Bronchial smooth muscle cell (primary cell): Measurements from ENCODE around the gene KRTAP6-1. TPM values are rescaled to one million over a fixed set of nuclear protein-coding genes. Genes with fewer than 3 reads are reported as not detected.

Experiments
- total RNA-seq: library from RNA; depleted of rRNA; stranded (reverse); fragments of >200 nt; gene quantifications from 2 replicates; pipeline ENCODE4 v1.2.1, GENCODE V29; 2014

The KRTAP6-1 gene
- total RNA-seq, result not detected in 2 replicates

GRCh38 chr21:30613836-30614235 is at the start of gene KRTAP6-1:
KRTAP6-1 (minus strand) TSS chr21:30613930; CDS start chr21:30613904, 26 bp downstream.

GRCh38 chr21:30642564-30642963 is 28.8 kb upstream of the KRTAP6-1 start, which contains the start of gene KRTAP20-3:
KRTAP20-3 (plus strand) TSS chr21:30642864.

GRCh38 chr21:30634906-30635305 is 21.2 kb upstream of the KRTAP6-1 start, which contains the start of gene KRTAP20-2:
KRTAP20-2 (plus strand) TSS chr21:30635206; CDS start chr21:30635264, 58 bp downstream.

GRCh38 chr21:30620522-30620921 is 6.8 kb upstream of the KRTAP6-1 start, which contains the start of gene KRTAP20-4:
KRTAP20-4 (plus strand) TSS chr21:30620627.

DNA sequence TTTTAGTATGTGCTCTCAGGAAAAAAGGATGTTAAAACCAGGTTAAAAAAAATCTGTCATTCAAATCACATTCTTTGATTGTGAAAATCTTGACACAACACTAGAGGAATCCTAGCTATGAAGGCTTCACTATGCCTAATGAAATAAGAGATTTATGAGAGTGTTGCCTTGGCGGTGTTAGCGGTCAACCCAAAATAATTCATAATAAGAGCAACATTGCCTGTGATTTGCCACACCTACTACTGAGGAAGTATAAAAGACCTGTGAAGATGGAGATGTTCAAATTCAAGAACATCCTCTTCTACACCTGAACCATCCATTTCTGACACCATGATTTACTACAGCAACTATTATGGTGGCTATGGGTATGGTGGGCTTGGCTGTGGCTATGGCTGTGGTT is 2.4 kb upstream of the KRTAP6-1 start, which contains the start of gene KRTAP20-1:
TSS of gene KRTAP20-1 (plus strand) at position 301 of the 400 bp plus-strand sequence. CDS start at position 331, 30 bp downstream.

DNA sequence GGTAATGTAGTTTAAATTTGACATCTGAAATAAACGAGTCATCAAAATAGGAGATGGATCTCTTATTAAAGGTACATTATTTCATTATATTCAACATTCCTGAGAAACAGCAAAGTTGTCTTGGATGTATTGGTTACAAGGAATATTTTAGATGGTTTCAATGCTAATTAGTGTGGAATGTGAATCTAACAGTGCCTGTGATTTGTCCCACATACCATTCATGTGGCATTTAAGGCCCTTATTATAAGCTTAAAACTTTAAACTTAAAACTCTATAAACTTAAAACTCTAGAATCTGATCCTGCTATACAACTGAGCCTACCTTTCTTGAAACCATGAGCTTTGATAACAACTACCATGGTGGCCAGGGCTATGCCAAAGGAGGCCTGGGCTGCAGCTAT is 12.9 kb downstream of the KRTAP6-1 start, which contains the start of gene KRTAP22-1:
TSS of gene KRTAP22-1 (plus strand) at position 301 of the 400 bp plus-strand sequence.

GRCh38 chr21:30598802-30599201 is 14.9 kb downstream of the KRTAP6-1 start, which contains the start of gene KRTAP6-2:
KRTAP6-2 (minus strand) TSS chr21:30598902; CDS start chr21:30598874, 28 bp downstream.

DNA sequence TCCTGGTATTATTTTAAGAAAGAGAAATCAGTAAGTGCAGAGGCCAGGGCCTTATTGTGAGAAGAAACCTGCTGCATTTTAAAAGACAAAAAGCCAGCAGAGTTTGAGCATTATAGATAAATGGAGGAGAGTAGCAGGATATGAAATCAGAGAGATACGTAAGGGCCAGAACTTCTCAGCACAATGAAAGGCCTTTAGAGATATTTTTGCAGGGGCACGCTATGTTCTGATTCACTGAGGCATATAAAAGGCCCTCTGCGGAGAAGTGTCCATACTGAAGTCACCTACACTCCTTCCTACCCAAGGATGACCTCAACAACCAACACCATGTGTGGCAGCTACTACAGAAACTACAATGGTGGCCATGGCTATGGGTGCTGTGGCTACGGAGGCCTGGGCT is 21.6 kb downstream of the KRTAP6-1 start, which contains the start of gene KRTAP6-3:
TSS of gene KRTAP6-3 (plus strand) at position 301 of the 400 bp plus-strand sequence. CDS start at position 307, 6 bp downstream.

DNA sequence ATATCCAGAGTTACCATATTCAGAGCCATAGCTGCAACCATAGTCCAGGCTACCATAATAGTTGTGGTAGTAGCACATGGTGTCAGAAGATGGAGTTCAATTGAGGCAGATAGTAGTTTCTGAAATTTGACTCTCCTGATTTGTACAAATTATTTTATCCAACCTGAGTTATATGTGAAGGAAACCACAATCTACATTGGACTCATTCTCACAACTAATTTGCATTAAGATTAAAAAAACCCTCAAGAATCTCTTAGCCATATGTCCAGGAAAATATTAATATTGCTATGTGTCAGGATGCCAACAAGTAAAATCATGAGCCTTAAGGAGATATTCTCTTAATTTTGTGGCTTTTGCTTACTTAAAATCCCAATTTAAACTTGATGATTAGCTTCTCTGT is 23.4 kb downstream of the KRTAP6-1 start, which contains the start of gene KRTAP22-2:
TSS of gene KRTAP22-2 (minus strand) at position 101 of the 400 bp plus-strand sequence.

Other genes with a start within 250 kb of the KRTAP6-1 start
- gene KRTAP13-2, start 241.7 kb downstream of the KRTAP6-1 start, total RNA-seq, result not detected in 2 replicates
- not detected in 2 replicates for gene KRTAP13-1, start 217.9 kb downstream of the KRTAP6-1 start, total RNA-seq
- not detected in 2 replicates for gene KRTAP13-3, start 188.0 kb downstream of the KRTAP6-1 start, total RNA-seq
- gene KRTAP13-4, start 183.7 kb downstream of the KRTAP6-1 start, total RNA-seq, result not detected in 2 replicates
- gene KRTAP15-1, start 173.7 kb downstream of the KRTAP6-1 start, total RNA-seq, result not detected in 2 replicates
- not detected in 2 replicates for gene KRTAP19-1, start 133.6 kb downstream of the KRTAP6-1 start, total RNA-seq
- gene KRTAP19-2, start 126.5 kb downstream of the KRTAP6-1 start, total RNA-seq, result not detected in 2 replicates
- not detected in 2 replicates for gene KRTAP19-3, start 121.9 kb downstream of the KRTAP6-1 start, total RNA-seq
- not detected in 2 replicates for gene KRTAP19-4, start 116.8 kb downstream of the KRTAP6-1 start, total RNA-seq
- not detected in 2 replicates for gene KRTAP19-5, start 111.8 kb downstream of the KRTAP6-1 start, total RNA-seq
- not detected in 2 replicates for gene KRTAP19-6, start 72.1 kb downstream of the KRTAP6-1 start, total RNA-seq
- not detected in 2 replicates for gene KRTAP19-7, start 52.6 kb downstream of the KRTAP6-1 start, total RNA-seq
- gene KRTAP22-2, start 23.5 kb downstream of the KRTAP6-1 start, total RNA-seq, result not detected in 2 replicates
- not detected in 2 replicates for gene KRTAP6-3, start 21.5 kb downstream of the KRTAP6-1 start, total RNA-seq
- not detected in 2 replicates for gene KRTAP6-2, start 15.0 kb downstream of the KRTAP6-1 start, total RNA-seq
- gene KRTAP22-1, start 12.8 kb downstream of the KRTAP6-1 start, total RNA-seq, result not detected in 2 replicates
- not detected in 2 replicates for gene KRTAP20-1, start 2.5 kb upstream of the KRTAP6-1 start, total RNA-seq
- gene KRTAP20-4, start 6.7 kb upstream of the KRTAP6-1 start, total RNA-seq, result not detected in 2 replicates
- gene KRTAP20-2, start 21.3 kb upstream of the KRTAP6-1 start, total RNA-seq, result not detected in 2 replicates
- not detected in 2 replicates for gene KRTAP20-3, start 28.9 kb upstream of the KRTAP6-1 start, total RNA-seq
- not detected in 2 replicates for gene KRTAP21-3, start 104.8 kb upstream of the KRTAP6-1 start, total RNA-seq
- not detected in 2 replicates for gene KRTAP21-2, start 133.3 kb upstream of the KRTAP6-1 start, total RNA-seq
- gene KRTAP21-1, start 141.5 kb upstream of the KRTAP6-1 start, total RNA-seq, result not detected in 2 replicates
- not detected in 2 replicates for gene KRTAP8-1, start 199.3 kb upstream of the KRTAP6-1 start, total RNA-seq
- gene KRTAP7-1, start 215.8 kb upstream of the KRTAP6-1 start, total RNA-seq, result not detected in 2 replicates